Skeletal muscle tissue (tissue), 4 donors: Measurements from ENCODE around the gene RDH5. TPM values are rescaled to one million over a fixed set of nuclear protein-coding genes. Genes with fewer than 3 reads are reported as not detected.

Experiments
- H3K27ac ChIP-seq: one replicate; pipeline ENCODE4 v1.7.0; 2013; ENCODE audit warnings: mild to moderate bottlenecking, low read depth, low read length, inconsistent platforms
- H3K27me3 ChIP-seq, 3 donors: one replicate each; pipeline ENCODE4 v1.7.0; 2013; ENCODE audit warnings: low read length in 3 of 3; ENCODE audit not compliant: control insufficient read depth in 3 of 3, insufficient read depth in 3 of 3
- H3K36me3 ChIP-seq, 3 donors: one replicate each; pipeline ENCODE4 v1.7.0; 2013; ENCODE audit warnings: low read length in 3 of 3; ENCODE audit not compliant: control insufficient read depth in 3 of 3, insufficient read depth in 3 of 3
- H3K4me1 ChIP-seq, 3 donors: one replicate each; pipeline ENCODE4 v1.7.0; 2013; ENCODE audit warnings: low read length in 3 of 3, mild to moderate bottlenecking in 3 of 3; ENCODE audit not compliant: control insufficient read depth in 3 of 3, insufficient read depth in 3 of 3
- H3K4me3 ChIP-seq, 3 donors: one replicate each; pipeline ENCODE4 v1.7.0; 2013; ENCODE audit warnings: low read length in 3 of 3
- H3K9ac ChIP-seq, 3 donors: one replicate each; pipeline ENCODE4 v1.7.0; 2013; ENCODE audit warnings: low read length in 3 of 3, mild to moderate bottlenecking in 3 of 3, moderate library complexity in 2 of 3, low read depth in 1 of 3
- H3K9me3 ChIP-seq, 3 donors: one replicate each; pipeline ENCODE4 v1.7.0; 2013; ENCODE audit warnings: low read length in 3 of 3; ENCODE audit not compliant: control insufficient read depth in 3 of 3
- total RNA-seq: library from RNA; depleted of rRNA; stranded (reverse); fragments of >200 nt; gene quantifications from one replicate; pipeline ENCODE4 v1.2.3, GENCODE V29; 2014
- donor health status: Osteomylitis.

The RDH5 gene
- total RNA-seq, 1 donor from 2014 or later, result 19.8 TPM

DNA sequence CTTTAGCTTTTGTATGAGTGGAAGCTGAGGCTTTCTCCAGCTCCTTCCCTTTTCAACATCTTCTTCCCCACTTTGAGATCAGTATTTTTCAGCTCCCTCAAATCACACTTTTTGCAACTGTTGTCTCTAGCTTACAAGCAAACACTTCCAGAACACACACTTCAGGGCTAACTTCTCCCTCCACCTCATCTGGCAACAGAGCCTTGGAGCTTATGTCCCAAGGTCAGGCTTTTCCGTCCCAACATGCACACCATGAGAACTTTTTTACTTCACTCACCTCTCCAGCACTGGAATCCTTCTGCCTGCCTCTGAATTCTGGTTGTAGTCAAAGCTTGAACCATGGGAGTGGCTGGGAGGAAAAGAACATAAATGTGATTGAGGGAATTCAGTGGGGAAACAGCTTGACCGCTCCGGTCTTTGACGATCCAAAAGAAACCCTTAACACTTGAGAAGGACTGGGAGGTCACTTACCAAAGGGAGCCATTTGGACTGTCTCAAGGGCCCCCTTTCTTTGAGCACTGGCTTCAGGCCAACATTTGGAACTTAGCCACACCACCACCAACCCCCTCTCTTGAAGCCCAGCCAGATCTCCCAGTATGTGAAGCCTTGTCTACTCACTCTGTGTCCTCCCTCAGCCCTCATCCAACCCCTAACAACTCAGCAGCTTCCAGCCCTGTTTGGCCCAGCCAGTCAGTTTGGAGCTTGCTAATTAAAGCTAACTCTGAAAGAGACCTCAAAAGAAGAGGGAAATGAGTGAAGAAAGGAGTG lies 8.2 kb upstream of the RDH5 start:
- H3K4me3 ChIP-seq, result peak overlapping the region; percentile 76 to 97 (median 88)
- no peaks in the 10 kb centered on the region for H3K9me3 ChIP-seq
- H3K4me1 ChIP-seq, result peaks cover 46 to 64% (median 50%) of the 10 kb centered on the region in 3 donors
- H3K36me3 ChIP-seq, result peaks cover 0 to 2% (median 0%) of the 10 kb centered on the region in 3 donors
- H3K27ac ChIP-seq, result peak overlapping the region; percentile 88
- H3K27me3 ChIP-seq, result no peaks in the 10 kb centered on the region
- peak overlapping the region; percentile 73 to 86 (median 85) for H3K9ac ChIP-seq

DNA sequence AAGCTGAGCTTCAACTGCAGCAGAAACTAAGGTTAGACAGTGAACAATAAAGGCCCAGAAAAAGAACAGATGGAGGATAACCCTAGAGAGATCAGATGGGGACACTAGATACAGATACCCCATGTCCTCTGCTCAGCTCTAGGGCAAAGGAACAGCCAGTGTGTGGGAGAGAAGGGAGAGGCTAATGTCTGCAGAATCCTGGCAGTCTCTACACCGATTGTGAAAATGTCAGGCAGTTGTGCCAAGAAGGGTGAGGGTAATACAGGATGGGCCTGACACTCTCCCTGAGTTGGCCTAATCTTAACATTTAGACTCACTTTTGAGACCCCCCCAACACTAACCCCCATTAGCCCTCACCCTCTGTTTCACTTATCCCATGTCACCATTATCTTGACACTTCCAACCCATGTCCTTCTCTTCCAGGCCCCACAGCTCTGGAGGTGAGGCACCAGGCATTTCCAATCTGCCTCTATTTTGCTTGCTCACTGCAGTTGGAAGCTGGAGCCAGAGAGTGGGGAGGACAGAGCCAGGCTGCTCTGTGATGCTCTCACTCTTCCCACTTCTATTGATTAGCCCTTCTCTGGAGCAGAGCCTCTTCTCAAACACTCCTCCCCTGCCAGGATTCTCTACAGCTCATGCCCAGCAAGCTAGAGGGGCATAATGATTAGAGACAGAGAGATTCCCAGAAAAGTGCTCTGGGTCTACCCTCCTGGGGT lies 7.3 kb upstream of the RDH5 start:
- H3K27ac ChIP-seq, result peak overlapping the region; percentile 88
- H3K4me1 ChIP-seq, result peaks cover 55 to 67% (median 59%) of the 10 kb centered on the region in 3 donors
- H3K9ac ChIP-seq, result peak overlapping the region; percentile 73 to 86 (median 85)
- peaks cover 0 to 2% (median 0%) of the 10 kb centered on the region in 3 donors for H3K36me3 ChIP-seq
- H3K27me3 ChIP-seq, result no peaks in the 10 kb centered on the region
- no peaks in the 10 kb centered on the region for H3K9me3 ChIP-seq
- H3K4me3 ChIP-seq, result peak overlapping the region; percentile 76 to 97 (median 88)

DNA sequence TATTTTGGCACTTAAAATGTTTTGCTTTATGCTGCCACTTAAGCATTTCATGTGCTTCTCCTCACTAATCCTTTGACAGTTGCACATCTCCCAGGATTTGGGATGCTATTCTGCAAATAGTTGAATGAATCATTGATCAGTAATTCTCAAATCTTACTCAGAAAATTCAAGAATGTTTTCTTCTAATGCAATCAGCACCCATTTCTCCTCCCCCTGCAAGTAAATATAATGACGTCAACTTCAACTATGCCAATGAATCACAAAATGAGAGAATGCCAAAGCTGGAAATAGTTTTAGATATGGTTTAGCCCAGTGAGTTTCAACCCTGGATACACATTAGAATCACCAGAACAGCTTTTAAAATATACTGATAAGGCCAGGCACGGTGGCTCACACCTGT lies 6.5 kb upstream of the RDH5 start:
- Histone ChIP-seq H3K9ac (peak overlapping the region in 1 of 3 donors; percentile 85), H3K4me3 (peak overlapping the region in 2 of 3 donors; percentile 88 to 97)

DNA sequence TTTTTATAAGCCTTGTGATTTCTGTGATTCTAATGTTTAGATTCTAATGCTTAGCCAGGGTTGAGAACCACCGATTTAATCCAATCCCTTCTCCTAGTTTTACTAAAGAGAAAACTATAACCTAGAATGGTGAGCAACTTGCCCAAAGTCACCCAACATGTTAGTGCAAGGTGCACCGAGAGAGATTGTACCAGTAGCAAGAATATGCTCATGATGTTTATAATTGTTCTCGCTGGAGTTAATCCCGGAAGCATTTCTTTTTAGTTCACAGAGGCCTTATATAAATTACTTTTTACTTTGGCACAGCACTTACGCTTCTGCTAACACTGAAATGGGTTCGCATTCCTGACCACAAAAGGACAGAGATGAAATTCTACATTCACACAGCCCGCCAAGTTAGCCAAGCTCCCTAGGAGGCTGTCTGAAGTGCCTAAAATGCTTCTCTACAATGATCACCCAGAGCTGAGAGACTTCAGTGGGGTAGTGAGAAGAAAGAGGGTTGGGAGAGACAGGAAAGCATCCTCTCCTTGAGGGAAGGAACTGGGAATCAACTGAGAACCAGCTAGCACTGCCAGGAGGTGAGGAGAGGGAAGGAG lies 4.9 kb upstream of the RDH5 start:
- Histone ChIP-seq H3K27ac (peak overlapping the region; percentile 91), H3K36me3 (peaks cover 0 to 5% (median 2%) of the 10 kb centered on the region in 3 donors), H3K4me1 (peaks cover 68 to 78% (median 68%) of the 10 kb centered on the region in 3 donors), H3K4me3 (peak overlapping the region; percentile 78 to 84 (median 82)), H3K9ac (peak overlapping the region; percentile 86 to 90 (median 89)), H3K27me3 (no peaks in the 10 kb centered on the region), H3K9me3 (no peaks in the 10 kb centered on the region)

More for the DNA sequence above, 6.5 kb upstream of the RDH5 start:
- H3K9me3 ChIP-seq, result no peaks in the 10 kb centered on the region
- no peaks in the 10 kb centered on the region for H3K27me3 ChIP-seq
- H3K27ac ChIP-seq, result peak overlapping the region; percentile 88
- peaks cover 0 to 2% (median 0%) of the 10 kb centered on the region in 3 donors for H3K36me3 ChIP-seq
- peaks cover 59 to 71% (median 63%) of the 10 kb centered on the region in 3 donors for H3K4me1 ChIP-seq

DNA sequence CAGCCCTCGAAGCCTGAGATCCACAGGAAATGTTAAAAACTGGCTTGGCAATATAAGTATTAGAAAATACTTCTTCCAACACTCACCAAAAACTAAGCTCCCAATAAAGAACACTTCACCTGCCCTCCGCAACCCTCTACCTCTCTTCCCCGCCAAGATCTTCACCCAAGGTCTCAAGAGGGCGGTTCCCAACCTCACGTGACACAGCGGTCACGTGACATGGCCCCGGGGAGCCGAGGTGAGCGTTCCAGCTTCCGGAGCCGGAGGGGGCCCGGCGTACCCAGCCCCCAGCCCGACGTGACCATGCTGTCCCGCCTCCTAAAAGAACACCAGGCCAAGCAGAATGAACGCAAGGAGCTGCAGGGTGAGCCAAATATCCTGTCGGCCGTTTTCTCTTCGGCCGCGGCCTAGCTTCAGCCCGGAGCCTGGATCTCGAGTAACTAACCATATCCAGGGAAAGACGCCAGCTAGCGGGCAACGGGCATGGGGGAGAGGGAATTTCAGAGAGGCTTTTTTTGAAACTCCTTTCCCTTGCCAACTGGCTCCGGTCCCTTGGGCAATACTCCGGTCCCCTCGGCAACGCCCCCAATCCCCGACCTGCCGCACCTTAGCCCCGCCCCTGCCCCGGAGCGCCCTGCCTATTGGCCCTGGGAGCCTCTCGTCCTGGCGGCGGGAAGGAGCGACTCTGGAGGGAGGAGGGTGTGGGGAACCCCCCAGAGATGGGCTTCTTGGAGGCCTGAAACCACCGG lies 4.2 kb upstream of the RDH5 start, which contains the start of gene BLOC1S1:
Gene BLOC1S1 (plus strand): TSS at position 214 of the 749 bp plus-strand sequence. CDS start 6 bp downstream, at position 220.
- peak within 1 kb of the TSS; percentile 78 to 84 (median 82) for H3K4me3 ChIP-seq
- peak within 1 kb of the TSS; percentile 91 for H3K27ac ChIP-seq
- H3K27me3 ChIP-seq, result no peaks in the 10 kb centered on the region
- no peaks in the 10 kb centered on the region for H3K9me3 ChIP-seq
- H3K4me1 ChIP-seq, result peaks cover 75 to 85% (median 75%) of the 10 kb centered on the region in 3 donors
- H3K36me3 ChIP-seq, result peaks cover 0 to 5% (median 2%) of the 10 kb centered on the region in 3 donors
- peak within 1 kb of the TSS; percentile 86 to 90 (median 89) for H3K9ac ChIP-seq

DNA sequence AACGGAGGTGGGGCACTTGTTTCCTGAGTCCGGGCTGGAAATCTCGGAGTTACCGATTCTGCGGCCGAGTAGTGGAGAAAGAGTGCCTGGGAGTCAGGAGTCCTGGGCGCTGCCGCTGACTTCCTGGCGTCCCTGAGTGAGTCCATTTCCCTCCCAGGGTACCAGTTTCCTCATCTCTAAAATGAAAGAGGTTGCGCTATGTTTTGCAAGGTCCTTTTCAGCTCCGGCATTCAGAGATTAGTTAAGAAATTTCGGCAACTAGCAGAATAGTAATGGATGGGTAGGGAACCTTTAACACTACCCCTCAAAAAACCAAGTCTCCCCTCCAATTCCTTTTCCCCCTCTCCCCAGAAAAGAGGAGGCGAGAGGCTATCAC lies 3.6 kb upstream of the RDH5 start:
- H3K27me3 ChIP-seq, result no peaks in the 10 kb centered on the region
- peaks cover 0 to 5% (median 2%) of the 10 kb centered on the region in 3 donors for H3K36me3 ChIP-seq
- H3K9me3 ChIP-seq, result no peaks in the 10 kb centered on the region
- peaks cover 81 to 91% (median 81%) of the 10 kb centered on the region in 3 donors for H3K4me1 ChIP-seq
- peak overlapping the region; percentile 91 for H3K27ac ChIP-seq
- peak overlapping the region; percentile 86 to 90 (median 89) for H3K9ac ChIP-seq
- H3K4me3 ChIP-seq, result peak overlapping the region; percentile 78 to 84 (median 82)

DNA sequence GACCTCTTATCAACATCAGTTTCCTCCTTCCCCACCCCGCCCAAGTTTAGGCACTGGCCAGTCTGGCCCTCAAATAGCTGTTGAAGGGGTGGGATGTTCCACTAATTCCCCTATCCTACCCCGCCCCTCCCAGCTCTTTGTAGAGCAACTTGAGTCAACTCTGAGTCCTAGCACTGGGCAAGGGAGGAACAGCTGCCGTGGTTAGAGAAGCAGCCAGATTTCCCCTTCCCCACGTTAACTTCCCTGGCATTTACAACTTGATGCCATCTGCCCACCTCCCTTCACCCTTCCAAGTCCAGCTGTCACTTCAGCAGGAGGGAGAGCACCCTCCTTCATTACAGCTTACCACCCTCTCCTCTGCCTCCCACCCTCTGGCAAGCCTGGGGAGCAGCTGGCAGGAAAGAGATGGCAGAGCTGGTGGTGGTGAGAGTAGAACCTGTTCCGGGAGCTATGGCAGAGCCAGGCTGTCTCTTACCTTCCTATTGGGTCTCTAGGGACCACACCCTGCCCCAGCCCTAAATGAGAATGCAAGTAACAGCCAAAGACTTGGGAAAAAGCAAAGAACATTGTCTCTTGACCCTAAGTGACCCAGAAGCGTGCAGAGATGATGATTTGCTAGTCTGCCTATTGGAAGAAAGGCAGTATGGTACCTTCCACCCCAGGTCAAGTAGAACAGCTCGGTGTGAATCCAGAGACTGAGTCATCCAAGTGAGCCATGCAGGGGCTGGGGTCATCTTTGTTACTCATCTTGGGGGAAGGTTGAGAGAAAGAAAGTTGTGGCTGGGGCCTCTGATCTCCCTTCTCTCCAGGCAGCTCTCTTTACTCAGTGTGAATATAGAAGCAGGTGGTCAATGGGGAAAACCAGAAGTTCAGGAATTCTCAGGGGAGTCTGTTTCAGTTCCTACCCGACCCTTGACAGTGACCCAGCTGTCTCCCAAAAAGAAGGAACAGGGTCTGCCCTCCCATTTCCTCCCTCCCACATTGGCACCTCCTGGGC lies 2.9 kb upstream of the RDH5 start:
- Histone ChIP-seq H3K36me3 (peaks cover 0 to 5% (median 2%) of the 10 kb centered on the region in 3 donors), H3K27me3 (no peaks in the 10 kb centered on the region), H3K27ac (peak overlapping the region; percentile 91), H3K9me3 (no peaks in the 10 kb centered on the region), H3K9ac (peak overlapping the region; percentile 86 to 90 (median 89)), H3K4me3 (peak overlapping the region; percentile 78 to 84 (median 82)), H3K4me1 (peaks cover 80 to 87% (median 81%) of the 10 kb centered on the region in 3 donors)

DNA sequence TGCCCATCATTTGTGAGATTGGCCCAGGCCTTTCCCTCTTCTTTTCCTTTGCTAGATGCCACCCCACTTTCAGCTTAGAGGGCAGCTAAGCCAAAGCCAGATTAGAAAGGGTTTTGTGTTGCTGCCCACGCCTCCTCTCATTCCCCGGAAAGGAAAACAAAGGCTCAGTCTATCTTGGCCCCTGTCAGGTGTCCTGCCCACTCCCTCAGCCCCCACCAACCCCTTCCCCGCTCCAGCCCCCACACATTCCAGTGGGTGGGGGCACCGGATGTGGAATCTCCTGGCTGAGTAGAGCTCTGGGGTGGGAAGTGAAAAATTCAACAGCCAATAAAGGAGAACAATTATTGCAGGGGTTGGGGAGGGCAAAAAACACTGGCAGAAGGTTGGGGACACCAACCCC lies 2.2 kb upstream of the RDH5 start:
- H3K27me3 ChIP-seq, result no peaks in the 10 kb centered on the region
- H3K36me3 ChIP-seq, result peaks cover 0 to 5% (median 2%) of the 10 kb centered on the region in 3 donors
- peaks cover 73 to 83% (median 79%) of the 10 kb centered on the region in 3 donors for H3K4me1 ChIP-seq
- H3K4me3 ChIP-seq, result peak overlapping the region; percentile 35 to 78 (median 51)
- H3K9me3 ChIP-seq, result no peaks in the 10 kb centered on the region
- H3K9ac ChIP-seq, result peak overlapping the region; percentile 61 to 90 (median 89)
- peak overlapping the region; percentile 91 for H3K27ac ChIP-seq
